Measurements from ENCODE around the gene PPL.

The PPL gene

GRCh38 chr16:4895366-4895765, 41.6 kb downstream of the PPL start:
- H3K9me3 ChIP-seq (ENCODE audit: control insufficient read depth, insufficient read depth, low read depth, low read length), result no peaks in the 10 kb centered on the region
- H3K4me1 ChIP-seq (ENCODE audit: control insufficient read depth, insufficient read depth, low read length), result no peaks in the 10 kb centered on the region
- H3K27ac ChIP-seq (ENCODE audit: extremely low read depth, low read depth, low read length), result no peak overlapping the region
- no peak for TF ChIP-seq HOXA7 (CRISPR knock-in tag; IDR thresholded peaks at IDR 0.05; ENCODE audit: borderline replicate concordance)
- no peak for TF ChIP-seq INSM2 (tag by site-specific recombination; IDR thresholded peaks at IDR 0.05)
- TF ChIP-seq TSHZ1 (tag by site-specific recombination; IDR thresholded peaks at IDR 0.05; ENCODE audit: borderline replicate concordance), result no peak
- no peak for TF ChIP-seq ZNF133 (tag by site-specific recombination; IDR thresholded peaks at IDR 0.05)
- TF ChIP-seq REPIN1 (tag by site-specific recombination; IDR thresholded peaks at IDR 0.05; ENCODE audit: low read depth), result no peak
- TF ChIP-seq ZNF362 (tag by site-specific recombination; IDR thresholded peaks at IDR 0.05), result no peak
- TF ChIP-seq ZNF416 (tag by site-specific recombination; IDR thresholded peaks at IDR 0.05), result no peak
- TF ChIP-seq ZBTB20 (tag by site-specific recombination; IDR thresholded peaks at IDR 0.05), result no peak
- TF ChIP-seq ZNF157 (tag by site-specific recombination; IDR thresholded peaks at IDR 0.05), result no peak
- no peak for TF ChIP-seq ZNF623 (tag by site-specific recombination; IDR thresholded peaks at IDR 0.05)
- TF ChIP-seq ZNF174 (tag by site-specific recombination; IDR thresholded peaks at IDR 0.05), result no peak
- no peak for TF ChIP-seq ZNF140 (tag by site-specific recombination; IDR thresholded peaks at IDR 0.05)
- no peak for TF ChIP-seq BCL6B (tag by site-specific recombination; IDR thresholded peaks at IDR 0.05)
- ChIA-PET CTCF (interaction anchor here (0.6 to 1.0 kb wide), 3 partner anchors 11 to 130 kb away, joined by 3 to 5 read pairs (median 4); no protein-coding TSS in a partner anchor), POLR2A (no interaction called here)
- no peaks in the 10 kb centered on the region for H3K36me3 ChIP-seq (ENCODE audit: control insufficient read depth in 2 of 2, insufficient read depth in 1 of 2, low read length in 2 of 2)
- H3K4me3 ChIP-seq (ENCODE audit: low read depth, low read length), result no peak overlapping the region

GRCh38 chr16:4894276-4895150, 42.4 kb downstream of the PPL start:
- POLR2A ChIA-PET, result interaction anchor here (0.6 kb wide), 1 partner anchor 38 kb away, joined by 7 read pairs; no protein-coding TSS in a partner anchor
- no peak overlapping the region for H3K27ac ChIP-seq (ENCODE audit: extremely low read depth, low read depth, low read length)
- H3K36me3 ChIP-seq (ENCODE audit: control insufficient read depth in 2 of 2, insufficient read depth in 1 of 2, low read length in 2 of 2), result peaks cover 0 to 4% of the 10 kb centered on the region in 2 experiments; a peak in 1 of 3 replicates
- no peak overlapping the region for H3K4me3 ChIP-seq (ENCODE audit: low read depth, low read length)
- CTCF ChIA-PET, result interaction anchor here (1.0 kb wide), 1 partner anchor 10 kb away, joined by 3 read pairs; no protein-coding TSS in a partner anchor
- no peaks in the 10 kb centered on the region for H3K4me1 ChIP-seq (ENCODE audit: control insufficient read depth, insufficient read depth, low read length)
- H3K9me3 ChIP-seq (ENCODE audit: control insufficient read depth, insufficient read depth, low read depth, low read length), result no peaks in the 10 kb centered on the region
- TF ChIP-seq ZNF248 (tag by site-specific recombination; IDR thresholded peaks at IDR 0.05), result no peak
- TF ChIP-seq SP2 (tag by site-specific recombination; IDR thresholded peaks at IDR 0.05), result peak; percentile 48
- TF ChIP-seq OSR2 (tag by site-specific recombination; IDR thresholded peaks at IDR 0.05), result no peak
- no peak for TF ChIP-seq AEBP2 (tag by site-specific recombination; IDR thresholded peaks at IDR 0.05; ENCODE audit: borderline replicate concordance)

All from HEK293 (cell line).